ENCODE measurements around the gene FGF3.

Gene FGF3

GRCh38 chr11:69814411-69814810, 4.8 kb downstream of the FGF3 start:
- DNase-seq (ENCODE audit: low read depth), result no peak
- H3K4me3 ChIP-seq (ENCODE audit: low read depth, low read length), result no peak overlapping the region
- in situ Hi-C loops (cut with HindIII; ENCODE audit: low sequenced_read_pairs), result no loop called here
- no peak for TF ChIP-seq CTCF (IDR thresholded peaks at IDR 0.05; ENCODE audit: low read depth, low read length, missing control alignments)

- DNase-seq (ENCODE audit: low read depth), result no peak
- in situ Hi-C loops (cut with HindIII; ENCODE audit: low sequenced_read_pairs), result no loop called here
- TF ChIP-seq CTCF (IDR thresholded peaks at IDR 0.05; ENCODE audit: low read depth, low read length, missing control alignments), result no peak
- no peak overlapping the region for H3K4me3 ChIP-seq (ENCODE audit: low read depth, low read length)
These were observed 5.4 kb downstream of the FGF3 start for GRCh38 chr11:69813839-69814238.

GRCh38 chr11:69812946-69813345, 6.3 kb downstream of the FGF3 start:
- TF ChIP-seq CTCF (IDR thresholded peaks at IDR 0.05; ENCODE audit: low read depth, low read length, missing control alignments), result no peak
- in situ Hi-C loops (cut with HindIII; ENCODE audit: low sequenced_read_pairs), result no loop called here

GRCh38 chr11:69812256-69812655, 7.0 kb downstream of the FGF3 start:
- DNase-seq (ENCODE audit: low read depth), result no peak
- in situ Hi-C loops (cut with HindIII; ENCODE audit: low sequenced_read_pairs), result no loop called here
- no peak for TF ChIP-seq CTCF (IDR thresholded peaks at IDR 0.05; ENCODE audit: low read depth, low read length, missing control alignments)
- H3K4me3 ChIP-seq (ENCODE audit: low read depth, low read length), result no peak overlapping the region

More at GRCh38 chr11:69812946-69813345, 6.3 kb downstream of the FGF3 start:
- no peak for DNase-seq (ENCODE audit: low read depth)
- H3K4me3 ChIP-seq (ENCODE audit: low read depth, low read length), result no peak overlapping the region

- in situ Hi-C loops (cut with HindIII; ENCODE audit: low sequenced_read_pairs), result no loop called here
- no peak for DNase-seq (ENCODE audit: low read depth)
- no peak for TF ChIP-seq CTCF (IDR thresholded peaks at IDR 0.05; ENCODE audit: low read depth, low read length, missing control alignments)
- H3K4me3 ChIP-seq (ENCODE audit: low read depth, low read length), result no peak overlapping the region
These were observed 7.8 kb downstream of the FGF3 start for GRCh38 chr11:69811431-69811830.

GRCh38 chr11:69810289-69811118, 8.7 kb downstream of the FGF3 start:
- no peak for TF ChIP-seq CTCF (IDR thresholded peaks at IDR 0.05; ENCODE audit: low read depth, low read length, missing control alignments)
- in situ Hi-C loops (cut with HindIII; ENCODE audit: low sequenced_read_pairs), result no loop called here
- H3K4me3 ChIP-seq (ENCODE audit: low read depth, low read length), result no peak overlapping the region
- no peak for DNase-seq (ENCODE audit: low read depth)

Data from astrocyte of the cerebellum (primary cell).